Measurements from ENCODE around the gene MTHFD1L. TPM values are rescaled to one million over a fixed set of nuclear protein-coding genes. Genes with fewer than 3 reads are reported as not detected.

Gene MTHFD1L
- total RNA-seq, 2 experiments from 2014 or later, result 51.6 to 54.6 TPM

GRCh38 chr6:151005896-151006632, 140.6 kb downstream of the MTHFD1L start:
- ChIA-PET CTCF (interaction anchor here (0.6 to 3.6 kb wide), 6 partner anchors 9 to 351 kb away, joined by 3 to 49 read pairs (median 14); no protein-coding TSS in a partner anchor), POLR2A (no interaction called here)
- no peak overlapping the region for H3K27ac Mint-ChIP-seq
- H3K4me1 Mint-ChIP-seq, result peaks cover 17% of the 10 kb centered on the region
- H3K36me3 Mint-ChIP-seq (ENCODE audit: low read depth), result no peaks in the 10 kb centered on the region
- no peak overlapping the region for H3K4me3 Mint-ChIP-seq
- no peak for DNase-seq
- no peaks in the 10 kb centered on the region for H3K9me3 Mint-ChIP-seq
- H3K27me3 Mint-ChIP-seq, result no peaks in the 10 kb centered on the region

DNA sequence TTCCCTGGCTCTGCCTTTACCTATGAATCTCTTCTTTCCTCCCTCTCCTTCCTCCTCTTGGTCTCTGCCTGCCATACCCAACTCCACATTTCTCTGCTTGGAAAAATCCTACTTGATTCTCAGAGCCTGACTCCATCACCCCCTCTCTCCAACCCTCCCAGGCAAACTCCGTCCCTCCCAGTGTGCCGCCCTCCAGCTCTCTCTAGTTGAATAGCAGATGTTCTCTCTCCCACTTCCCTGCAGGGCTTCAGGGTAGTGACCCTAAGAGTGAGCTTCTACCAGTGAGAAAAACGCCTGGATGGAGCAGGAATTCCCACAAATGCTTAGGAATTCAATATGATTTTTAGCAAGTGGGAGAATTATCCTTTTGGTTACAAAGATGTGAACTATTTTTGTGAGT, 141.6 kb downstream of the MTHFD1L start:
- Mint-ChIP-seq H3K9me3 (no peaks in the 10 kb centered on the region), H3K36me3 (ENCODE audit: low read depth) (peaks cover 4% of the 10 kb centered on the region), H3K27me3 (no peaks in the 10 kb centered on the region), H3K27ac (no peak overlapping the region), H3K4me3 (no peak overlapping the region), H3K4me1 (peaks cover 17% of the 10 kb centered on the region)
- DNase-seq, result no peak
- ChIA-PET CTCF (interaction anchor here (1.0 to 3.2 kb wide), 4 partner anchors 11 to 318 kb away, joined by 3 to 28 read pairs (median 5); no protein-coding TSS in a partner anchor), POLR2A (no interaction called here)

DNA sequence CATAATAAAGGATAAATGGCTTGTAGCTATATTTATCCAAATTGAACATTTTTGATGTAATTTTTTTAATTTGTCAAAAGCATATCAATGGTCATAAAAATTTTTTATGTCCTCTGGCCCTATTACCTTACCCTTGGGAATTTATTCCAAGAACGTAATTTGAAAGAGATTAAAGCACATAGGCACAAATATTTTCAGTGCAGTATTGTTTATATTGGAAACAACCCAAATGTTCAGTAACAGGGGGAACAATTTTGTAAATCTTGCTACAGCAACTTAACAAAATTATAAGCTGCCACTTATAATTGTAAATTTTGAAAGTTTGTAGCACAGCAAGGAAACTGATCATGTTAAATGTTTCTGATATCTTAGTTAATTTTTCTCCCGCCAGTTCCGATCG, 142.4 kb downstream of the MTHFD1L start:
- no peak for DNase-seq
- peaks cover 17% of the 10 kb centered on the region for H3K4me1 Mint-ChIP-seq
- H3K27me3 Mint-ChIP-seq, result no peaks in the 10 kb centered on the region
- H3K36me3 Mint-ChIP-seq (ENCODE audit: low read depth), result peaks cover 4% of the 10 kb centered on the region
- H3K27ac Mint-ChIP-seq, result no peak overlapping the region
- CTCF ChIA-PET, result interaction anchor here (1.2 to 3.7 kb wide), 2 partner anchors 10 to 317 kb away, joined by 3 to 23 read pairs; no protein-coding TSS in a partner anchor
- H3K9me3 Mint-ChIP-seq, result no peaks in the 10 kb centered on the region
- POLR2A ChIA-PET, result interaction anchor here (1.4 kb wide), 2 partner anchors 9 kb away, joined by 3 read pairs; no protein-coding TSS in a partner anchor
- H3K4me3 Mint-ChIP-seq, result no peak overlapping the region

DNA sequence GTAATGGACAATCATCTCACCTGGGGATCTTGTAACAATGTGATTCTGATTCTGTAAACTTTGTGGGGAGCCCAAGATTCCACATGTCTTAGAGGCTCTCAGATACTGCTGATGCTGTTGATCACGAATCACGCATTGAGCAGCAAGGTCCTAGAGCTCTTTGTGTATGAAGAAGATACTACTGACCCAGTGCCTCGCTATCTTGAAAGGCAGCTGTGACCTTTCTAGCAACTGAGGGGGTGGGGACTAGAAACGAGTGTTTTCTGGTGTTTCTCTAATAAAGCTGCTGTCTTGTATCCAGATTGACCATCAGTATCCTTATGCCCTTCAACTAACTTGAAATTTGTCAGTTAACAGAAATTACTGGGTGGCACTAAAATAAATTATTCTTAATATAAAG, 142.9 kb downstream of the MTHFD1L start:
- no peak for DNase-seq
- H3K4me3 Mint-ChIP-seq, result no peak overlapping the region
- H3K4me1 Mint-ChIP-seq, result peaks cover 17% of the 10 kb centered on the region
- CTCF ChIA-PET, result interaction anchor here (1.2 to 3.7 kb wide), 2 partner anchors 10 to 317 kb away, joined by 3 to 23 read pairs; no protein-coding TSS in a partner anchor
- peaks cover 4% of the 10 kb centered on the region for H3K36me3 Mint-ChIP-seq (ENCODE audit: low read depth)
- H3K9me3 Mint-ChIP-seq, result no peaks in the 10 kb centered on the region
- H3K27ac Mint-ChIP-seq, result no peak overlapping the region
- POLR2A ChIA-PET, result interaction anchor here (1.4 kb wide), 2 partner anchors 9 kb away, joined by 3 read pairs; no protein-coding TSS in a partner anchor
- no peaks in the 10 kb centered on the region for H3K27me3 Mint-ChIP-seq

DNA sequence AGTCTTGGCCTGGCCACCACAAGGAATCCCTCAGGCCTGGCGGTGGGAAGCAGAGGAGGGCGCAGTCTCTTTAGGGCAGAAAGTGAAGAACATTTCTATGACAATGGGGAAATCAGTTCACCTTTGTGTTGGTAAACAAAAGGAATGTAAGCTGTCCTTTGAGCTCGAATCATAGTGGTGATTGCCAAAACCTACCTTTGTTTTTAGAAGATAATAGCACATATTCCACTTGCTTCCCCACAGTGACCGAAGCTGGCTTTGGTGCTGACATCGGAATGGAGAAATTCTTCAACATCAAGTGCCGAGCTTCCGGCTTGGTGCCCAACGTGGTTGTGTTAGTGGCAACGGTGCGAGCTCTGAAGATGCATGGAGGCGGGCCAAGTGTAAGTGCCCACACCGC, 144.1 kb downstream of the MTHFD1L start:
- CTCF ChIA-PET, result interaction anchor here (3.7 to 7.7 kb wide), 2 partner anchors 119 to 316 kb away, joined by 23 to 66 read pairs; no protein-coding TSS in a partner anchor
- POLR2A ChIA-PET, result interaction anchor here (1.0 to 1.4 kb wide), 2 partner anchors 10 to 139 kb away, joined by 3 read pairs; no protein-coding TSS in a partner anchor
- Mint-ChIP-seq H3K4me3 (no peak overlapping the region), H3K27me3 (no peaks in the 10 kb centered on the region), H3K36me3 (ENCODE audit: low read depth) (peaks cover 9% of the 10 kb centered on the region), H3K4me1 (peaks cover 11% of the 10 kb centered on the region), H3K9me3 (no peaks in the 10 kb centered on the region), H3K27ac (no peak overlapping the region)
- no peak for DNase-seq

- Mint-ChIP-seq H3K27me3 (no peaks in the 10 kb centered on the region), H3K4me3 (no peak overlapping the region), H3K4me1 (peaks cover 11% of the 10 kb centered on the region), H3K27ac (no peak overlapping the region), H3K9me3 (no peaks in the 10 kb centered on the region), H3K36me3 (ENCODE audit: low read depth) (peaks cover 10% of the 10 kb centered on the region)
- DNase-seq, result no peak
- ChIA-PET CTCF (interaction anchor here (3.7 to 7.7 kb wide), 2 partner anchors 120 to 315 kb away, joined by 23 to 66 read pairs; no protein-coding TSS in a partner anchor), POLR2A (interaction anchor here (1.0 kb wide), 1 partner anchor 138 kb away, joined by 3 read pairs; no protein-coding TSS in a partner anchor)
Measured at GRCh38 chr6:151010071-151010470, 144.6 kb downstream of the MTHFD1L start.

- no peak overlapping the region for H3K27ac Mint-ChIP-seq
- peaks cover 13% of the 10 kb centered on the region for H3K4me1 Mint-ChIP-seq
- no peaks in the 10 kb centered on the region for H3K9me3 Mint-ChIP-seq
- ChIA-PET CTCF (interaction anchor here (0.7 to 8.7 kb wide), 7 partner anchors 8 to 312 kb away, joined by 3 to 200 read pairs (median 31); no protein-coding TSS in a partner anchor), POLR2A (no interaction called here)
- H3K36me3 Mint-ChIP-seq (ENCODE audit: low read depth), result peaks cover 17% of the 10 kb centered on the region
- H3K27me3 Mint-ChIP-seq, result no peaks in the 10 kb centered on the region
- no peak overlapping the region for H3K4me3 Mint-ChIP-seq
- no peak for DNase-seq
Measured at GRCh38 chr6:151012321-151013294, 147.1 kb downstream of the MTHFD1L start.

DNA sequence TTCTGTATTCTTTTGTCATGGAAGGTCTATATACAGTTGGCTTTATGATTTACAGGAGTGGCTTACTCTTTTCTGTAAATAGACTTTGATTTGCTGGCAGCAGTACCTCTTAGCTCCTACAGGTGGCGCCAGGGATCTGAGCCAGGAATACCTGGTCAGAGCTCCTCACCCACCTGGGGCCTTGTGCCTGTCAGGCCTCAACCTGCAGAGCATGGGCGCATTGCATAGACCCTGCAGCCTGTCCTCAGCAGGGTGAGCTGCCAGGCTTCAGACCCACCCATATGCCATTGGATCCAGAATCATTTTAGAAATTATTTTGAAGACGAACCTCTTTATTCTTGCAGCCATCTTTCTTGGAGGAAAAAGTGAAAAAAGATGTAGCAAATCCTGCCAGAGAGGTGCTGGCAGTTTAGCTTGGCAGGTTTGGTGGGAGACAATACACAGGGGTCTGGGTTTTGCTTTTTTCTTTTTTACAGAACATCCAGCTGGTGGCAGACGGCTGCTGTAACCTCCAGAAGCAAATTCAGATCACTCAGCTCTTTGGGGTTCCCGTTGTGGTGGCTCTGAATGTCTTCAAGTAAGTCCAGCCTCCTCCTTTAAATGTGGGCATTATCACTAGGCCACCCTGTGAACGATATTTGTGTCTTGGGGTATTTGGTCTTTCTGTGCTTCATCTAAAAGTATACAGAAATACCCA, 149.1 kb downstream of the MTHFD1L start:
- H3K36me3 Mint-ChIP-seq (ENCODE audit: low read depth), result peaks cover 17% of the 10 kb centered on the region
- CTCF ChIA-PET, result interaction anchor here (0.6 to 8.7 kb wide), 32 partner anchors 9 to 391 kb away, joined by 3 to 200 read pairs (median 4); no protein-coding TSS in a partner anchor
- POLR2A ChIA-PET, result interaction anchor here (0.9 to 2.1 kb wide), 3 partner anchors 10 to 310 kb away, joined by 3 to 17 read pairs (median 4); no protein-coding TSS in a partner anchor
- H3K9me3 Mint-ChIP-seq, result no peaks in the 10 kb centered on the region
- peak; percentile 62 for DNase-seq
- no peaks in the 10 kb centered on the region for H3K27me3 Mint-ChIP-seq
- H3K27ac Mint-ChIP-seq, result peak overlapping the region; percentile 14
- H3K4me1 Mint-ChIP-seq, result peaks cover 13% of the 10 kb centered on the region
- no peak overlapping the region for H3K4me3 Mint-ChIP-seq

GRCh38 chr6:151015101-151015700, 149.7 kb downstream of the MTHFD1L start:
- ChIA-PET CTCF (interaction anchor here (0.7 to 8.7 kb wide), 20 partner anchors 8 to 390 kb away, joined by 3 to 200 read pairs (median 6); no protein-coding TSS in a partner anchor), POLR2A (interaction anchor here (1.3 to 2.1 kb wide), 2 partner anchors 11 to 310 kb away, joined by 6 to 17 read pairs; no protein-coding TSS in a partner anchor)
- DNase-seq, result no peak
- H3K4me3 Mint-ChIP-seq, result no peak overlapping the region
- H3K27me3 Mint-ChIP-seq, result no peaks in the 10 kb centered on the region
- H3K36me3 Mint-ChIP-seq (ENCODE audit: low read depth), result peaks cover 17% of the 10 kb centered on the region
- peaks cover 13% of the 10 kb centered on the region for H3K4me1 Mint-ChIP-seq
- peak overlapping the region; percentile 14 for H3K27ac Mint-ChIP-seq
- H3K9me3 Mint-ChIP-seq, result no peaks in the 10 kb centered on the region

DNA sequence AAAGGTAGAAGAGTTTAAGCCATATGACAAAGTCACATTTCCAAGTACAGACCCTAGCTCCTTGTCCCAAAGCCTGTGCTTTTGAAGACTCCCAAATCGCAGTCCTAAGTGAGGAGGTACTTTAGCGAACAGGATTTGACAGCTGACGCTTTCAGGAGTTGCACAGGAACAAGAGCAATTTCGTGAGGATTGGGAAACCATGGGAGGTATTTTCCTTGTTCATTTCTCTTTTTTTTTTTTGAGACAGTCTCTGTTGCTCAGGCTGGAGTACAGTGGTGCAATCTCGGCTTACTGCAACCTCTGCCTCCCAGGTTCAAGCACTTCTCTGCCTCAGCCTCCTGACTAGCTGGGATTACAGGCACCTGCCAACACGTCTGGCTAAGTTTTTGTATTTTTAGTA, 150.6 kb downstream of the MTHFD1L start:
- ChIA-PET POLR2A (interaction anchor here (1.3 kb wide), 1 partner anchor 12 kb away, joined by 6 read pairs; no protein-coding TSS in a partner anchor), CTCF (interaction anchor here (2.6 to 8.7 kb wide), 6 partner anchors 10 to 309 kb away, joined by 14 to 200 read pairs (median 40); no protein-coding TSS in a partner anchor)
- Mint-ChIP-seq H3K27me3 (no peaks in the 10 kb centered on the region), H3K4me3 (no peak overlapping the region), H3K4me1 (peaks cover 13% of the 10 kb centered on the region), H3K27ac (no peak overlapping the region), H3K9me3 (no peaks in the 10 kb centered on the region), H3K36me3 (ENCODE audit: low read depth) (peaks cover 17% of the 10 kb centered on the region)
- no peak for DNase-seq

GRCh38 chr6:151018046-151018445, 152.5 kb downstream of the MTHFD1L start:
- ChIA-PET CTCF (interaction anchor here (0.8 to 8.7 kb wide), 4 partner anchors 10 to 307 kb away, joined by 3 to 200 read pairs (median 4); no protein-coding TSS in a partner anchor), POLR2A (interaction anchor here (1.3 kb wide), 1 partner anchor 10 kb away, joined by 3 read pairs; no protein-coding TSS in a partner anchor)
- H3K36me3 Mint-ChIP-seq (ENCODE audit: low read depth), result peaks cover 14% of the 10 kb centered on the region
- H3K27ac Mint-ChIP-seq, result no peak overlapping the region
- no peak overlapping the region for H3K4me3 Mint-ChIP-seq
- H3K9me3 Mint-ChIP-seq, result no peaks in the 10 kb centered on the region
- peaks cover 13% of the 10 kb centered on the region for H3K4me1 Mint-ChIP-seq
- H3K27me3 Mint-ChIP-seq, result no peaks in the 10 kb centered on the region
- no peak for DNase-seq
